Suprapubic skin (tissue), 4 donors: ENCODE measurements around the gene COL6A3.

Experiments used
- CTCF ChIP-seq, 2 donors: fragments of 200-600 bp in 1 of 2; fragments of 450-650 bp in 1 of 2; sonication (generic) in 1 of 2; IDR thresholded peaks; one replicate each; pipeline ENCODE4 v1.5.1; 2016 to 2019; ENCODE audit warnings: antibody characterized with exemption in 2 of 2, mild to moderate bottlenecking in 1 of 2, moderate library complexity in 1 of 2
- EP300 ChIP-seq: sonication (generic); formaldehyde crosslinking; IDR thresholded peaks from one replicate; pipeline ENCODE4 v1.6.1; 2017; ENCODE audit warnings: antibody characterized with exemption
- POLR2AphosphoS5 ChIP-seq, 3 donors: sonication (generic); formaldehyde crosslinking; IDR thresholded peaks; one replicate each; pipeline ENCODE4 v1.6.1; 2017; ENCODE audit warnings: antibody characterized with exemption in 3 of 3

- TF ChIP-seq CTCF (IDR thresholded peaks at IDR 0.05) (no peak), POLR2AphosphoS5 (IDR thresholded peaks at IDR 0.05) (no peak), EP300 (no peak)
Measured at GRCh38 chr2:237430861-237431260, 16.9 kb upstream of the COL6A3 start.
